Ascending aorta (tissue), 2 donors: Measurements from ENCODE around the gene MRPL2. TPM values are rescaled to one million over a fixed set of nuclear protein-coding genes. Genes with fewer than 3 reads are reported as not detected.

ENCODE experiments used
- DNase-seq, 2 donors: peaks; one replicate each; pipeline ENCODE4 v3.0.0-alpha.2; 2019; ENCODE audit warnings: low spot score in 2 of 2
- H3K27ac ChIP-seq, 2 donors: fragments of 200-600 bp; sonication (generic); one replicate each; pipeline ENCODE4 v1.5.1; 2016 to 2017; ENCODE audit warnings: mild to moderate bottlenecking in 1 of 2
- H3K27me3 ChIP-seq: fragments of 200-600 bp; sonication (generic); one replicate; pipeline ENCODE4 v1.5.1; 2017
- H3K36me3 ChIP-seq, 2 donors: fragments of 200-600 bp; sonication (generic); one replicate each; pipeline ENCODE4 v1.5.1; 2016
- H3K4me1 ChIP-seq, 2 donors: fragments of 200-600 bp; sonication (generic); one replicate each; pipeline ENCODE4 v1.5.1; 2016 to 2017; ENCODE audit warnings: mild to moderate bottlenecking in 1 of 2
- H3K4me3 ChIP-seq, 2 donors: fragments of 200-600 bp; sonication (generic); one replicate each; pipeline ENCODE4 v1.5.1; 2016 to 2017; ENCODE audit warnings: mild to moderate bottlenecking in 1 of 2
- H3K9me3 ChIP-seq, 2 donors: fragments of 200-600 bp; sonication (generic); one replicate each; pipeline ENCODE4 v1.5.1; 2016
- CTCF ChIP-seq, 3 experiments: fragments of 200-600 bp in 2 of 3; fragments of 450-650 bp in 1 of 3; sonication (generic) in 2 of 3; IDR thresholded peaks; one replicate each; pipeline ENCODE4 v1.5.1; 2016 to 2019; ENCODE audit warnings: antibody characterized with exemption in 3 of 3, mild to moderate bottlenecking in 1 of 3, moderate library complexity in 1 of 3
- intact Hi-C: fragments of 100-400 bp; cut with DNase I; formaldehyde crosslinking; loops from one replicate; pipeline ENCODE4 v1.15.1; 2023
- total RNA-seq: library from RNA; depleted of rRNA; stranded (reverse); fragments of >200 nt; gene quantifications from one replicate; pipeline ENCODE4 v1.1.0, GENCODE V29; 2016

MRPL2 gene
- total RNA-seq, 1 donor from 2014 or later = 42.3 TPM

- peak overlapping the region; percentile 71 to 84 for H3K27ac ChIP-seq
- TF ChIP-seq CTCF (IDR thresholded peaks at IDR 0.05) = no peak
- H3K4me1 ChIP-seq = peaks cover 12 to 22% of the 10 kb centered on the region in 2 donors
- DNase-seq = no peak
- H3K9me3 ChIP-seq = no peaks in the 10 kb centered on the region
- peak overlapping the region; percentile 84 to 94 for H3K4me3 ChIP-seq
- H3K27me3 ChIP-seq = no peaks in the 10 kb centered on the region
- intact Hi-C loops = no loop called here
- H3K36me3 ChIP-seq = peaks cover 9 to 31% of the 10 kb centered on the region in 2 donors
Measured at GRCh38 chr6:43060034-43060754, 960 bp upstream of the MRPL2 start.

GRCh38 chr6:43058531-43058930, 703 bp downstream of the MRPL2 start:
- no peaks in the 10 kb centered on the region for H3K27me3 ChIP-seq
- no peak for DNase-seq
- peaks cover 9 to 27% of the 10 kb centered on the region in 2 donors for H3K36me3 ChIP-seq
- H3K4me1 ChIP-seq = peaks cover 12 to 29% of the 10 kb centered on the region in 2 donors
- no peak for TF ChIP-seq CTCF (IDR thresholded peaks at IDR 0.05)
- H3K9me3 ChIP-seq = no peaks in the 10 kb centered on the region
- H3K4me3 ChIP-seq = peak overlapping the region; percentile 84 to 94
- peak overlapping the region; percentile 78 to 84 for H3K27ac ChIP-seq
- intact Hi-C loops = loop anchor here (1.0 to 5.0 kb wide), 2 partner anchors 84 to 112 kb away; no protein-coding TSS in a partner anchor

GRCh38 chr6:43055966-43056365, 3.3 kb downstream of the MRPL2 start:
- TF ChIP-seq CTCF (IDR thresholded peaks at IDR 0.05) = no peak
- Histone ChIP-seq H3K27me3 (no peaks in the 10 kb centered on the region), H3K4me3 (no peak overlapping the region), H3K4me1 (peaks cover 12 to 35% of the 10 kb centered on the region in 2 donors), H3K9me3 (no peaks in the 10 kb centered on the region), H3K27ac (no peak overlapping the region), H3K36me3 (peaks cover 9 to 15% of the 10 kb centered on the region in 2 donors)
- intact Hi-C loops = loop anchor here (5.0 kb wide), 1 partner anchor 86 kb away; no protein-coding TSS in a partner anchor
- DNase-seq = no peak

GRCh38 chr6:43054206-43054943, 4.9 kb downstream of the MRPL2 start:
- intact Hi-C loops = loop anchor here (5.0 kb wide), 1 partner anchor 152 kb away; no protein-coding TSS in a partner anchor
- H3K4me1 ChIP-seq = peaks cover 5 to 24% of the 10 kb centered on the region in 2 donors
- peaks cover 9 to 22% of the 10 kb centered on the region in 2 donors for H3K36me3 ChIP-seq
- DNase-seq = no peak
- peak overlapping the region; percentile 71 for H3K4me3 ChIP-seq
- no peak for TF ChIP-seq CTCF (IDR thresholded peaks at IDR 0.05)
- peak overlapping the region; percentile 87 to 98 for H3K27ac ChIP-seq
- no peaks in the 10 kb centered on the region for H3K9me3 ChIP-seq
- H3K27me3 ChIP-seq = no peaks in the 10 kb centered on the region

GRCh38 chr6:43053545-43054205, 5.6 kb downstream of the MRPL2 start, which contains the start of gene CUL7:
TSS of gene CUL7 (minus strand) at chr6:43053851. CDS start at chr6:43052788, 1,063 bp downstream.
- peak within 1 kb of the TSS; percentile 71 for H3K4me3 ChIP-seq
- TF ChIP-seq CTCF (IDR thresholded peaks at IDR 0.05) = no peak
- peak within 1 kb of the TSS; percentile 87 to 98 for H3K27ac ChIP-seq
- H3K36me3 ChIP-seq = peaks cover 9 to 27% of the 10 kb centered on the region in 2 donors
- peak; percentile 69 to 96 for DNase-seq
- intact Hi-C loops = loop anchor here (1.0 to 5.0 kb wide), 5 partner anchors 67 to 151 kb away; partner anchors contain the start of genes CNPY3, PEX6 and PPP2R5D
- no peaks in the 10 kb centered on the region for H3K27me3 ChIP-seq
- H3K4me1 ChIP-seq = peaks cover 5 to 22% of the 10 kb centered on the region in 2 donors
- no peaks in the 10 kb centered on the region for H3K9me3 ChIP-seq
